Omental fat pad (tissue), 4 donors: ENCODE results near the gene ST6GALNAC6. TPM values are rescaled to one million over a fixed set of nuclear protein-coding genes. Genes with fewer than 3 reads are reported as not detected.

Source experiments
- ATAC-seq: fragments of 150-250 bp; one replicate; pipeline ENCODE4 v1.9.1; 2016; ENCODE audit warnings: mild to moderate bottlenecking, moderate library complexity; ENCODE audit not compliant: low FRiP score
- DNase-seq: peaks from one replicate; pipeline ENCODE4 v3.0.0-alpha.2; 2019; ENCODE audit warnings: low spot score
- total RNA-seq, 4 donors: library from RNA; depleted of rRNA; stranded (reverse); fragments of >200 nt; gene quantifications; one replicate each; pipeline ENCODE4 v1.1.0, GENCODE V29; 2016
- TF ChIP-seq, protein P1 (sequence below), 3 donors: fragments of 450-650 bp; IDR thresholded peaks; one replicate each; pipeline ENCODE4 v1.5.1; 2016 to 2017; ENCODE audit warnings: antibody characterized with exemption in 3 of 3, mild to moderate bottlenecking in 3 of 3, moderate library complexity in 2 of 3

The ST6GALNAC6 gene
- total RNA-seq, 4 donors from 2014 or later: 138 to 213 (median 155) TPM

DNA sequence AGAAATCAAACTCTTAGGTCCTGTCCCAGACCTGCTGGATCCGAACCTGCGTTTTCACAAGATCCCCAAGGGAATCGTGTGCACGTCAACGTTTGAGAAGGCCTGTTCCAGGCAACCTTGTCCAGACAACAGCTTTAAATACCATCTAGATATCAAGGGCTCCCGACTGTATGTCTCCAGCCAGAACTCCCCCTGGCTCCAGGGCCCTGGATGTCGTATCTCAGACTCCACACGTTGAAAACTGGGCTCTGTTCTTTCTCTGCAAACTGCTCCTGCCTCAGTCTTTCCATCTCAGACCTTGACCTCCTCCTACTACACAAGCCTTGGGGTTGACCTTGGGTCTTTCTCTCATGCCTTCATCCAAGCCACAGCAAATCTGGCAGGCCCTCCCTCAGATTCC is 39.1 kb downstream of the ST6GALNAC6 start:
- no peak for DNase-seq

DNA sequence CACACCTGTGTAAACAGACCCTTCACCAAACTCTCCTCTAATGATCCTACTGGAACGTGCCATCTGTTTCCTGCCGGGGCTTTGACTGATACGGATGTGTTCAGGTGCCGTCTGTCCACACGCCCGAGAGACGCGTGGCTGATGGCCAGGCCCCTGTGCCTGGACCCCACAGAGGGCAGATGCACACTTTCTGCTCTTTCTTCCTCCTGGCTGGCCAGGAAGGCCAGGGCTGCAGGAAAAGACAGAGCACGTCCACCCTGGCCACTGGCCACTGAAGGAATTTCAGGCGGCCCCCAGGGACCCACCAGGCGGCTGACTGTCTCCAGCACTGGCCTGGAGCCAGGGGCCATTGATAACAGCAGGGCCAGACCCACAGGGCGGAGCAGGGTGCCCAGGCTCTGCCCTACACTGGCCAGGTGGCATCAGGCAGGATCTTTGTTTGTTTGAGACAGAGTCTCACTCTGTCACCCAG is 41.3 kb downstream of the ST6GALNAC6 start:
- TF ChIP-seq, protein P1, sequence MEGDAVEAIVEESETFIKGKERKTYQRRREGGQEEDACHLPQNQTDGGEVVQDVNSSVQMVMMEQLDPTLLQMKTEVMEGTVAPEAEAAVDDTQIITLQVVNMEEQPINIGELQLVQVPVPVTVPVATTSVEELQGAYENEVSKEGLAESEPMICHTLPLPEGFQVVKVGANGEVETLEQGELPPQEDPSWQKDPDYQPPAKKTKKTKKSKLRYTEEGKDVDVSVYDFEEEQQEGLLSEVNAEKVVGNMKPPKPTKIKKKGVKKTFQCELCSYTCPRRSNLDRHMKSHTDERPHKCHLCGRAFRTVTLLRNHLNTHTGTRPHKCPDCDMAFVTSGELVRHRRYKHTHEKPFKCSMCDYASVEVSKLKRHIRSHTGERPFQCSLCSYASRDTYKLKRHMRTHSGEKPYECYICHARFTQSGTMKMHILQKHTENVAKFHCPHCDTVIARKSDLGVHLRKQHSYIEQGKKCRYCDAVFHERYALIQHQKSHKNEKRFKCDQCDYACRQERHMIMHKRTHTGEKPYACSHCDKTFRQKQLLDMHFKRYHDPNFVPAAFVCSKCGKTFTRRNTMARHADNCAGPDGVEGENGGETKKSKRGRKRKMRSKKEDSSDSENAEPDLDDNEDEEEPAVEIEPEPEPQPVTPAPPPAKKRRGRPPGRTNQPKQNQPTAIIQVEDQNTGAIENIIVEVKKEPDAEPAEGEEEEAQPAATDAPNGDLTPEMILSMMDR (IDR thresholded peaks at IDR 0.05): no peak
- ATAC-seq (no peak), DNase-seq (no peak)

More for the DNA sequence above, 39.1 kb downstream of the ST6GALNAC6 start:
- no peak for ATAC-seq
- TF ChIP-seq, protein P1 (IDR thresholded peaks at IDR 0.05): no peak

DNA sequence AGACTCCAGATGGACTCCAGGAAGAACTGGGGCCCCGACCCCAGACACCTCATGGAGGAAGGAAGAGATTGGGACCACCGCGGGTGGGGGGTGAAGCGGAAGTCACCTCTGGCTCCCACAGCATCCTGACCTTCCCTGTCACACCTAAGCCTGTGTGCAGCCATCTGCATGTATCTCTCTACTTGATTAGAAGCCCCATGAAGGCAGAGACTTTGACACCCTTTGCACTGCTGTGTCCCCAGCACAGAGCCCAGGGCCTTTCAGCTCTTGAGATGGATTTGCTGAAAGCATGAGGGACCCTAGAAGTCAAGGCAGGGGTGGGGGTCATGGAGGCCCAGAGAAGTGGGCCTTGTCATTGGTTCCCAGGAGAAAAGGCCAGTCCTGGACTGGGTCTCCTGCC is 42.1 kb downstream of the ST6GALNAC6 start:
- no peak for DNase-seq
- TF ChIP-seq, protein P1 (IDR thresholded peaks at IDR 0.05): no peak
- ATAC-seq: no peak

DNA sequence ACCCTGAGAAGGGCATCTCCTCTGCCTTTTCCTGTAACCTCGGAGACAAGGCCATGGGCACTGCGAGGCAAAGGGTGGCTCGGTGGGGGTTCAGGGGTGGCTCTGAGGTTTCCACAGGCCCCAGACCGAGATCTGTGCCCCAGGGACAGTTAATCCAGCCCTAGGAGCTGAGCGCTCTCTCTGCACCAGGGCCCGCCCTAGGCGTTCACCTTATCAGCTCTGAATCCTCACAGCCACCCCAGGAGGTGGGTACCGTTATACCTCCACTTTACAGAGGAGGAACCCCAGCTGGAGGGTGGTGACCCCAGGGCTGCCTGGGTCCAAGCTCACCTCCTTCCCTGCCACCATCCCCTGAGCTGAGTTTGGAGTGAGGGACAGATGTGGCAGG is 42.7 kb downstream of the ST6GALNAC6 start:
- TF ChIP-seq, protein P1 (IDR thresholded peaks at IDR 0.05): no peak
- ATAC-seq (no peak), DNase-seq (no peak)

DNA sequence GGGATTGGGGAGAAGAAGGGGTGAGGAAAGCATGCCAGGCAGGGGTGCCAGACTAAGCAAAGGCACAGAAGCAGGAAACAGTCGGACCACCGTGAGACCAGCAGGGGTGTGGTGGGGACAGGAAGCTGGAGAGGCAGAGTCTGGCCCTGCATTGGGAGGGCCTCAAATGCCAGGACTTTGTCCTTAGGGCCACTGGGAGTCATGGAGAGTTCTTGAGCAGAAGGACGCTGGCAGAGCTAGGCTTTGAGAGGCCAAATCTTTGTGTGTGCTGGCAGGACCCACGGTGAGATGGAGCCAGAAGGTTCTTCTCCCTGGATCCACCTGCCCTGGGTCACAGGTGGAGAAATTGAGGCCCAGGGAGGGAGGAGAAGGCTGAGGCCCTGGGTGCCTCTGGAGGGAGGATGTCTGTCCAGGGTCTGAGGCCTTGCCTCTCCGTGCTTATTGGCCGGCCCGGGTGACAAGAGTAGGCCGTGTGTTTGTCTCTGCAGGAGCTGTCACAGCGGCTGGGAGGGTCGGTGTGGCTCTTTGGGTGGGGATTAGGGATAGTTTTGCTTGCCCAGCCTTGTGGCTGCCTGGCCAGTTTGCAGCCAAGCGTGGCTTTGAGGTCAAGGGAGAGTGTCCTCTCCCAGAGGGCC is 43.2 kb downstream of the ST6GALNAC6 start:
- DNase-seq (no peak), ATAC-seq (no peak)
- TF ChIP-seq, protein P1 (IDR thresholded peaks at IDR 0.05): no peak

DNA sequence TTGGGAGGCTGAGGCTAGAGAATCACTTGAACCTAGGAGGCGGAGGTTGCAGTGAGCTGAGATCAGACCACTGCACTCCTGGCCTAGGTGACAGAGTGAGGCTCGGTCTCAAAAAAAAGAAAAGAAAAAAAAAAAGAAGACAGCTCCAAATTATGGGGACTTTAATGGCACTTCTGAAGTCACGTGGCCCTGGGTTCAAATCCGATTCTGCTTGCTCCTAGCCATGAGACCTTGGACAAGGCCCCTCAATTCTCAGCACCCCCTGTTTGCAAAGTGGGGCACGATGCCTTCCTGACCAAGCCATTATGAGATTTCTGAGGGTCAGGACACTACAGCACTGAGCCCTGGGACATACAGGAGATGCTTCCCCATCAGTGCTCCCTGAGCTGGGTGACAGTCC is 43.9 kb downstream of the ST6GALNAC6 start:
- DNase-seq: no peak
- ATAC-seq: no peak
- TF ChIP-seq, protein P1 (IDR thresholded peaks at IDR 0.05): no peak

DNA sequence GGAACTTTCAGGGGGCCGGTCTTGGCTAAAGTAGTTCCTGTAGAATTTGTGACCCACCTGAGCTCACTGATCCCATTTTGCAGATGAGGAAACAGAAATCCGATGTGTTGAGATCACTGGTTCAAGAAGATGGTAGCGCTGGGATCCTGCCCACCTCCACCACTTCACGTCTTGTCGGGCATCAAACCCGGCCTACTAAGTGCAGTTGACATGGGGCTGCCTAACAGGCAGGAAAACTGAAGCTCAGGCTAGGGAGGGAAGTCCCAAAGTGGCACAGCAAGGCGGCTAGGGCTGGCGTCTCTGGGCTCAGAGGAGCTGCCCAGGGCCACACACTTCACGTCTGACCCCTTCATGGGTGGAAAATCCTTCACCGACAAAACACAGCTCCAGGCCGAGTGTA is 44.4 kb downstream of the ST6GALNAC6 start:
- TF ChIP-seq, protein P1 (IDR thresholded peaks at IDR 0.05): no peak
- ATAC-seq (no peak), DNase-seq (no peak)
